ENCODE data around the gene PLA2G4F. TPM values are rescaled to one million over a fixed set of nuclear protein-coding genes. Genes with fewer than 3 reads are reported as not detected.

The PLA2G4F gene
- total RNA-seq, 4 donors from 2014 or later, result not detected

DNA sequence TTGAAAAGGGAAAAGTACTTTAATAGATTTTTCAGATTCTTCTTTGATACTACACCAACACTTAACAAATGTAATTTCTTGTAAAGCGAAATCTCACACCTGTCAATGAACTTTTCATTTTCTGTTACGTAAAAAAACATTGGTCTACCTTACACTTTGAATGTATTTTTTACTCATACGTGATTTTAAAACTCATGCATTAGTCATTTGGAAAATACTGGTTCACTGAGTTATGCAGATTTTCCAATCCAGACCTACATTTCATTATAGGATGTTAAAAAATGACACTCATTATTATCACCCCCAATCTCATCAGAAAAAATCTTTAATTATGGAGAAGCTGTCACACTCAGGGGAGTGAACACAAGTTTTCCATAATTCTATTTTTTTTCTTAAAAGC lies 36.9 kb upstream of the PLA2G4F start:
- TF ChIP-seq, protein P1, sequence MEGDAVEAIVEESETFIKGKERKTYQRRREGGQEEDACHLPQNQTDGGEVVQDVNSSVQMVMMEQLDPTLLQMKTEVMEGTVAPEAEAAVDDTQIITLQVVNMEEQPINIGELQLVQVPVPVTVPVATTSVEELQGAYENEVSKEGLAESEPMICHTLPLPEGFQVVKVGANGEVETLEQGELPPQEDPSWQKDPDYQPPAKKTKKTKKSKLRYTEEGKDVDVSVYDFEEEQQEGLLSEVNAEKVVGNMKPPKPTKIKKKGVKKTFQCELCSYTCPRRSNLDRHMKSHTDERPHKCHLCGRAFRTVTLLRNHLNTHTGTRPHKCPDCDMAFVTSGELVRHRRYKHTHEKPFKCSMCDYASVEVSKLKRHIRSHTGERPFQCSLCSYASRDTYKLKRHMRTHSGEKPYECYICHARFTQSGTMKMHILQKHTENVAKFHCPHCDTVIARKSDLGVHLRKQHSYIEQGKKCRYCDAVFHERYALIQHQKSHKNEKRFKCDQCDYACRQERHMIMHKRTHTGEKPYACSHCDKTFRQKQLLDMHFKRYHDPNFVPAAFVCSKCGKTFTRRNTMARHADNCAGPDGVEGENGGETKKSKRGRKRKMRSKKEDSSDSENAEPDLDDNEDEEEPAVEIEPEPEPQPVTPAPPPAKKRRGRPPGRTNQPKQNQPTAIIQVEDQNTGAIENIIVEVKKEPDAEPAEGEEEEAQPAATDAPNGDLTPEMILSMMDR (IDR thresholded peaks at IDR 0.05; ENCODE audit: low read depth), result no peak

DNA sequence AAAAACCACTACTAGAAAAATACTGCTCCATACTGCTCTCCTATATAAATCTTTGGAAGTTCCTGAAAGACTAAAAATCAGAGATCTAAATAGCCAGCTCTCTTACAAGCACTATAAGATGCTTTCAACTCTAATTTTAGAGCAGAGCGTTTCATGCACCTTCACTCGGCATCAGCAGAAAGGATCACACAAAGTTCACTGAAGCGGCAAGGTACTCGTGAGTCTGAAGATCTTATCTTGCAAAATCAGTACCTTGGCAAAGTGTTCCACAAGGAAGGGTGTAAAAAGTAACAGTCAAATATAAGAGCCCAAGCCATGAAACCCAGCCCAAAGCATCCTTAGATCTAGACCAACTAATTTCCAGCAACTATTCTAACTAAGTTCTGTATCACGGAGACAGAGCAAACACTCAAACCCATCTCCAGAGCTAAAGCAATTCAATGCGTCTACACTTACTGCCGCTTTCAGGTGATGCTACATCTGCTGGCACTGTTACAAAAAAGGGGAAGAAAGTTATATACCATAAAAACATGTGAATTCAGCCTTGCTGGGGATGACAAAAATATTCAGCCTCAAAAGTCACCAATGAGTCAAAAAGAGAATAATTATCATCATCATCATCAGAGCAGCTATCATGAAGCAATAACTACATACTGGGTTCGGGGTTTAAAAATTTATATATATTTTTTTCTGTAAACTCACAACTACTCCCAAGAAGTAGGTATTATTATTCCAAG lies 35.3 kb upstream of the PLA2G4F start:
- TF ChIP-seq, protein P1 (IDR thresholded peaks at IDR 0.05; ENCODE audit: low read depth), result no peak

DNA sequence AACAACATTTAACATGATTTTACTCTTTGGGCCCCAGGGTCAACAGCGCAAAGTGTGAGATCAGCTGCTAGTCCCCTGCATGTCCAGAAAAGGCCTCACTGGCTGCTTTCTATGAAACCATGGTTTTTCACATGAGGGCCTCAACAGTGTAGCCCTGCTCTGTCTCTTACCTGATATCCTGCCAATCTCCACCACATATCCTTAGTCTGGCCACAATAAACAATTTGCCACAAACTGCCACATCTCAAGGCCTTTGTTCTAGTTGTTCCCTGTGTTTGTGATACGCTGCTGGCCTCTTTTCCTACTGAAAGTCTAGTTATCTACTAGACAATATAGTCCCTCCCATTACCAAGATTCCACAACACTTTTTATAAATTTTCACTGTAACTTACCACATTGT lies 33.9 kb upstream of the PLA2G4F start:
- TF ChIP-seq, protein P1 (IDR thresholded peaks at IDR 0.05; ENCODE audit: low read depth), result no peak

DNA sequence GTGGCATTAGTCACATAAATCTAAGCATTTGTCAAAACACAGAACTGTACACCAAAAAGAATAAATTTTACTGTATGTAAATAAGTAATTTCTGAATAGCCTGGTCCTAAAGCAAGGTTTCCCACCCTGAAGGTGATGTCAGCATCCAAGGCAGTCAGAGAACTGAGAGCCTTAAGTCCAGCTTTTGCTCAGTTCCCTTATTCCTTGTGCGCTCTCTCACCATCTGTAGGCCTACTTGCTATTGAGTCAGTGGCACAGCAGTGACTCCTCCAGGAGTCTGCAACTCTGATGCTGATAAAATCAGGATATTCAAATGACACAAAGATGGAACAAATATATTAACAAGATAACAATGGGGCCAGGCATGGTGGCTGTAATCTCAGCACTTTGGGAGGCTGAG lies 29.4 kb upstream of the PLA2G4F start:
- TF ChIP-seq, protein P1 (IDR thresholded peaks at IDR 0.05; ENCODE audit: low read depth), result no peak

DNA sequence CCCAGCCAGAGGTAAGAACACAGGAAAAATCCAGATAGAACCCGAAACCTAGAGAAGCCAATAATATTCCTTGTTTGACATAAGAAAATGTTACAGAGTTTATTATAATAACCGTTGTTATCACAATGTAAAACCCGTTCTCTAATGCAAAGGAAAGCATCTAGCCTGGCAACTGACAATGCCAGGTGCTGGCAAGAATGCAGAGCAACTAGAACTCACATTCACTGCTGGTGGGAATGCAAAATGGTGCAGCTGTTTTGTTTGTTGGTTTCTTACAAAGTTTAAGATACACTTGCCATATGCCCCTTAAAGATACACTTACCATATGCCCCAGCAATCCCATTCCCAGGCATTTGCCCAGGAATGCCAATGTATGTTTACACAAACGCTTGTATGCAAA lies 28.3 kb upstream of the PLA2G4F start:
- TF ChIP-seq, protein P1 (IDR thresholded peaks at IDR 0.05; ENCODE audit: low read depth), result no peak

DNA sequence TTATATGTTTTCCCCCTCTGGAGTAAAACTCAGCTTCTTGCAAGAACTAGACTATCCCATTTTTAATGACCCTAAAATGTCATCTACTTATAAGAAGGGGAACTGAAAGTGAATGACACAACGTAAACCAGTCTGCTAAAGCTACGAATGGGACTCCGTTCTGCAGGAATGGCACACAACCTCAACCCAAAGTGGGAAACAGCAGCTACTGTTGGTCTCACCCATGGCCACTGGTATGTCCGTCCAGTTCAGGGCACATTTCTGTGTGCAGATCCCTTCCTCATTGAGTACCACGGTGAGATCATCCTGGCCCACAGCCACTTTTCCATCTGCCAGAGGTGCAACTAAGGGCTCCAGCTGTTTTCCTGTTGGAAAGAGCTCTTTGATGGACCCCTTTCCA lies 27.9 kb upstream of the PLA2G4F start:
- TF ChIP-seq, protein P1 (IDR thresholded peaks at IDR 0.05; ENCODE audit: low read depth), result no peak

DNA sequence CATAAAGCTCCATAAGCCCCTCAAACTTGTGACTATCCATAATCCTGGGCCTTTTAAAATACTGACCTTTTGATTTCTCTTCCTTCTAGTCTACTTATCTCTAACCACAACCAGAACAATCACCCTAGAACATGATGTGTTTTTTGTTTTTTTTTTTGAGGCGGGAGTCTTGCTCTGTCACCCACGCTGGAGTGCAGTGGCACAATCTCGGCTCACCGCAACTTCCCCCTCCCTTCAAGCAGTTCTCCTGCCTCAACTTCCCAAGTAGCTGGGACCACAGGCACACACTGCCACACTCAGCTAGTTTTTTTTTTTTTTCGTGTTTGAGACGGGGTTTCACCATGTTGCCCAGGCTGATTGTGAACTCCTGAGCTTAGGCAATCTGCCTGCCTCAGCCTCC lies 26.5 kb upstream of the PLA2G4F start:
- TF ChIP-seq, protein P1 (IDR thresholded peaks at IDR 0.05; ENCODE audit: low read depth), result no peak

All from subcutaneous adipose tissue (tissue), 4 donors.